Nephron (organoid): ENCODE measurements around the gene MBD5.

Experiments used
- H3K27ac Mint-ChIP-seq, 3 experiments: 2 replicates each; pipeline ENCODE4 v1.8.0; 2020; ENCODE audit warnings: mixed read lengths in 3 of 3, mild to moderate bottlenecking in 2 of 3, moderate library complexity in 1 of 3
- H3K27me3 Mint-ChIP-seq: 2 replicates; pipeline ENCODE4 v1.8.0; 2021; ENCODE audit warnings: low read depth, mild to moderate bottlenecking, moderate library complexity, mixed read lengths
- H3K36me3 Mint-ChIP-seq: 2 replicates; pipeline ENCODE4 v1.8.0; 2020; ENCODE audit warnings: low read depth, mixed read lengths
- H3K4me1 Mint-ChIP-seq: 2 replicates; pipeline ENCODE4 v1.8.0; 2020; ENCODE audit warnings: mixed read lengths
- H3K4me3 Mint-ChIP-seq, 3 experiments: 2 replicates each; pipeline ENCODE4 v1.8.0; 2020; ENCODE audit warnings: mild to moderate bottlenecking in 3 of 3, mixed read lengths in 3 of 3, moderate library complexity in 2 of 3
- H3K9me3 Mint-ChIP-seq: 2 replicates; pipeline ENCODE4 v1.8.0; 2020; ENCODE audit warnings: mixed read lengths
- TF ChIP-seq, protein P1 (sequence below), 3 experiments: fragments of 200-600 bp; sonication (generic); IDR thresholded peaks; one replicate each; pipeline ENCODE4 v1.5.0; 2021; ENCODE audit warnings: antibody characterized with exemption in 3 of 3; ENCODE audit not compliant: unreplicated experiment in 3 of 3

MBD5 gene

DNA sequence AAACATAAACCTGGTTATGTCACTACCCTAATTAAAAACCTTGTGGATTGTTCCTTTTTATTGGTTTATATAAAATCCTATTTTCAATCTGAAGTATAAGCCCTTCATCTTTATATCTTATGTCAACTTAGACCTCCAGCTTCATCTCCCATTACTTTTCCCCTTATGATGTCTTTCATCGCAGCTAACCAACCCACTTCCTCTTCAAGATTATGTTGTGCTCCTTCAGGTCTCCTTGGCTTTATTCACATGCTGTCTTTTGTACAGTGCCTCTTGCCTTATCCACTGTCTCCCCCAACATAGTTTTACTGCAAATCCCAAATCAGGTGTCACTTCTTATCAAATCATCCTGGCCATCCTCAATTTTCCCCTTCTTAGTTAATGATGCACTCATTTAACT lies 25.9 kb downstream of the MBD5 start:
- no peaks in the 10 kb centered on the region for H3K27me3 Mint-ChIP-seq

DNA sequence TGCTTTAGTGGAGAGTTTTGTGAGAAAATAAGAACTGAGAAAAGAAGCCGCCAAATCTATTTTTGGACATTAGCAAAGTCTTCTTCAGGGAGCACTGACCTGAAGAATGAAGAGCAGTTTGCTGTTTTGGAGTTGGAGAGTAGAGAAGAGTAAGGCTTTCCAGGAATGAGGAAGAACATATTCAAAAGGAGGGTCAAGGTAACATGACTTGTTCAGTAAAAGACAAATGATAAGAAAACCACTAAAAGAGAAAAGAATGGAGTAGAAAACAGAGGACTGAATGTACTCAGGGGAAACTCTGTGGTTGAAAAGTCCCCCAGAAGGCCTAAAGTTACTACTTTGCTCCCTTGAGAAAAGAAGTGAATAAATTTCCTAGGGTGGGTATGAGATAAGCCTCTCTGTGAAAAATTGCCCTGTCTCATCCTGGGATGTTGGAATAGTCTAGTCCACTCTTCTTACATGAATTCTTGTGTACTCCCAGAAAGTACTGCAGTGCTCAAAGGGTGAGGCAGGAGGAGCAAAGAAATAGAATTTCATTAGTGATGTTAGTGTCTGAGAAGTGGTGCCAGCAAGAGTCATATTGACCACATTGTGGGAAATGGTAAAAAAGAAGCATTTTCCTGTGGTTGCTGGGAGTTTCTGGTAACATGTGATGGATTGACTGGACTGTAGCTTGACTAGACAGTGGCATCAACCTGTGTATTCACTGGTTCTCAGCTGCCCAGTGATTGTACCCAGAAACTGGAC lies 27.8 kb downstream of the MBD5 start:
- no peak overlapping the region for H3K27ac Mint-ChIP-seq
- H3K9me3 Mint-ChIP-seq = peaks cover 6% of the 10 kb centered on the region

More for the DNA sequence above, 25.9 kb downstream of the MBD5 start:
- H3K9me3 Mint-ChIP-seq = peaks cover 3% of the 10 kb centered on the region
- no peak overlapping the region for H3K27ac Mint-ChIP-seq
- peaks cover 5% of the 10 kb centered on the region for H3K36me3 Mint-ChIP-seq
- TF ChIP-seq, protein P1, sequence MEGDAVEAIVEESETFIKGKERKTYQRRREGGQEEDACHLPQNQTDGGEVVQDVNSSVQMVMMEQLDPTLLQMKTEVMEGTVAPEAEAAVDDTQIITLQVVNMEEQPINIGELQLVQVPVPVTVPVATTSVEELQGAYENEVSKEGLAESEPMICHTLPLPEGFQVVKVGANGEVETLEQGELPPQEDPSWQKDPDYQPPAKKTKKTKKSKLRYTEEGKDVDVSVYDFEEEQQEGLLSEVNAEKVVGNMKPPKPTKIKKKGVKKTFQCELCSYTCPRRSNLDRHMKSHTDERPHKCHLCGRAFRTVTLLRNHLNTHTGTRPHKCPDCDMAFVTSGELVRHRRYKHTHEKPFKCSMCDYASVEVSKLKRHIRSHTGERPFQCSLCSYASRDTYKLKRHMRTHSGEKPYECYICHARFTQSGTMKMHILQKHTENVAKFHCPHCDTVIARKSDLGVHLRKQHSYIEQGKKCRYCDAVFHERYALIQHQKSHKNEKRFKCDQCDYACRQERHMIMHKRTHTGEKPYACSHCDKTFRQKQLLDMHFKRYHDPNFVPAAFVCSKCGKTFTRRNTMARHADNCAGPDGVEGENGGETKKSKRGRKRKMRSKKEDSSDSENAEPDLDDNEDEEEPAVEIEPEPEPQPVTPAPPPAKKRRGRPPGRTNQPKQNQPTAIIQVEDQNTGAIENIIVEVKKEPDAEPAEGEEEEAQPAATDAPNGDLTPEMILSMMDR (IDR thresholded peaks at IDR 0.05; ENCODE audit: unreplicated experiment in 3 of 3) = no peak
- H3K4me1 Mint-ChIP-seq = peaks cover 9% of the 10 kb centered on the region
- H3K4me3 Mint-ChIP-seq = no peak overlapping the region

DNA sequence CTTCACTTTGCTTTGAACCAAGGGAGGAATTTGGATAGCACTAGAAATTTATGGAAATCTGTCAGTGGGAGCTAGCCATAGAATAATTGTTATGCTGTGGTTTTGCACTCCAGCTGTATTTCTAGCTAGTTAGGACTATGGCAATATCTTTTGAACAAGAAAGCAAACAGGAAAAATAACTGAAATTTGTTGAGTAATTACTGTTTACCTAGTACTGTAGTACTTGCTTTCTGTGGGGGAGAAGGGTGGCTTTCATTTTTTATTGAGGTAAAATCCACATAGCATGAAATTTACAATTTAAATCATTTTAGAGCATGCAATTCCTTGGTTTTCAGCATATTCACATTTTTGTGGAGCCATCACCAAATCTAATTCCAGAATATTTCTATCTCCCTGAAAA lies 28.4 kb downstream of the MBD5 start:
- TF ChIP-seq, protein P1 (IDR thresholded peaks at IDR 0.05; ENCODE audit: unreplicated experiment in 3 of 3) = no peak
- H3K27ac Mint-ChIP-seq = no peak overlapping the region
- H3K27me3 Mint-ChIP-seq = no peaks in the 10 kb centered on the region
- H3K36me3 Mint-ChIP-seq = peaks cover 14% of the 10 kb centered on the region
- H3K4me1 Mint-ChIP-seq = peaks cover 9% of the 10 kb centered on the region
- H3K9me3 Mint-ChIP-seq = peaks cover 6% of the 10 kb centered on the region
- no peak overlapping the region for H3K4me3 Mint-ChIP-seq

More for the DNA sequence above, 27.8 kb downstream of the MBD5 start:
- Mint-ChIP-seq H3K36me3 (peaks cover 14% of the 10 kb centered on the region), H3K4me1 (peaks cover 9% of the 10 kb centered on the region), H3K4me3 (no peak overlapping the region), H3K27me3 (no peaks in the 10 kb centered on the region)
- TF ChIP-seq, protein P1 (IDR thresholded peaks at IDR 0.05; ENCODE audit: unreplicated experiment in 3 of 3) = no peak

DNA sequence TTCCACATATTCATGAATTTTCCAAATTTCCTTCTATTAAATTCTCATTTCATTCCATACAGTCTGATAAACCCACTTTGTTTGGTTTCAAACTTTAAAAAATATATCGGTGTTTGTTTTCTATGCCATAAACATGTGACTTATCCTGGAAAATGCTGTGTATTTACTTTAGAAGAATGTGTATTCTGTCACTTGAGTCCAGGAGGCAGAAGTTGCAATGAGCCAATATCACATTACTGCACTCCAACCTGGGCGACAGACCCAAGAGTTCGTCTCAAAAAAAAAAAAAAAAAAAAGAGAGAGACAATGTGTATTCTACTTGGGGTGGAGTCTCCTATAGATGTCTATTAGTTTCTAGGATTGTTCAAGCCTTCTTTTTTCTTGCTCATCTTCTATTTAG lies 31.8 kb downstream of the MBD5 start:
- peaks cover 22% of the 10 kb centered on the region for H3K36me3 Mint-ChIP-seq
- H3K4me3 Mint-ChIP-seq = no peak overlapping the region
- peaks cover 9% of the 10 kb centered on the region for H3K4me1 Mint-ChIP-seq
- H3K9me3 Mint-ChIP-seq = peaks cover 6% of the 10 kb centered on the region
- TF ChIP-seq, protein P1 (IDR thresholded peaks at IDR 0.05; ENCODE audit: unreplicated experiment in 3 of 3) = no peak
- H3K27me3 Mint-ChIP-seq = no peaks in the 10 kb centered on the region
- H3K27ac Mint-ChIP-seq = no peak overlapping the region

DNA sequence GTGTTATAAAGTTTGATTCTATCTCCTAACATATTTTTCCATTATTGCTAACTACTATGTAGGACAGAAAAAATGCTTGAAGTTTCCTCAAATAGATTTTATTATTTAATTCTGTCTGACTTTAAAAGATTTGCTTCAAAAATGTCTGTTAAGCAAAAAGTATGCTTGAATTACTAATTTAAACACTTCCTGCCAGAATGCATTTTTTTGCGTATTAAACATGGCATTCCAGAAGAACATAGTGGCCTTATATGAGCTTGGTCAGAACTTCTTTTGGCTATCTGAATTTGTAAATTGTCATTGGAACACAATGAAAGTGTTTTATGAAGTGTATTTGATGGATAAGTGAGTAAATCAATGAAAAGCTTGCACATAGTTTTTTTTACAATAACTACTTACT lies 37.8 kb downstream of the MBD5 start:
- Mint-ChIP-seq H3K4me1 (no peaks in the 10 kb centered on the region), H3K4me3 (no peak overlapping the region), H3K27ac (no peak overlapping the region), H3K9me3 (no peaks in the 10 kb centered on the region), H3K27me3 (no peaks in the 10 kb centered on the region), H3K36me3 (peaks cover 8% of the 10 kb centered on the region)
- TF ChIP-seq, protein P1 (IDR thresholded peaks at IDR 0.05; ENCODE audit: unreplicated experiment in 3 of 3) = no peak

DNA sequence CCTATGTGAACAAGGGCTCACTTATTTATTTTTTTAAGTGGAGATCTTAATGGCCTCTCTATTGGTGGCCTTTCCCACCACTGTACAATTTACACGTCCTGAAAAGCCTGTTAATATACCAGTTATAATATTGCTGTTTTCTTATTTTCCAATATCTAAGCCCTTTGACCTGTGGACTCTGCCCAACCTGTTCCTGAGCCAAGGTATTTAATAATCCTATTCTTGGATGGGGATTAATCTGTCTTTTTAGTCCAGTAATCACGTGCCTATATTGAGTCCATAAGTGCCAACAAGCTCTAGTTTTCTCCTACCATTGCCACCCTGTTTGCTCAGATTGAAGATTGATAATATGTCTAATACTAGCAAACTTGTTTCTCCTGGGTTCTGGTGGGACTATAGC lies 42.7 kb downstream of the MBD5 start:
- H3K4me1 Mint-ChIP-seq = peaks cover 5% of the 10 kb centered on the region
- H3K36me3 Mint-ChIP-seq = peaks cover 10% of the 10 kb centered on the region
- TF ChIP-seq, protein P1 (IDR thresholded peaks at IDR 0.05; ENCODE audit: unreplicated experiment in 3 of 3) = no peak
- H3K9me3 Mint-ChIP-seq = no peaks in the 10 kb centered on the region
- H3K27me3 Mint-ChIP-seq = no peaks in the 10 kb centered on the region
- H3K27ac Mint-ChIP-seq = no peak overlapping the region
- no peak overlapping the region for H3K4me3 Mint-ChIP-seq
